ENCODE results near the gene CYFIP1. TPM values are rescaled to one million over a fixed set of nuclear protein-coding genes. Genes with fewer than 3 reads are reported as not detected.

The CYFIP1 gene
- total and polyA plus RNA-seq, 4 donors = 27.0 to 136 (median 86.7) TPM

DNA sequence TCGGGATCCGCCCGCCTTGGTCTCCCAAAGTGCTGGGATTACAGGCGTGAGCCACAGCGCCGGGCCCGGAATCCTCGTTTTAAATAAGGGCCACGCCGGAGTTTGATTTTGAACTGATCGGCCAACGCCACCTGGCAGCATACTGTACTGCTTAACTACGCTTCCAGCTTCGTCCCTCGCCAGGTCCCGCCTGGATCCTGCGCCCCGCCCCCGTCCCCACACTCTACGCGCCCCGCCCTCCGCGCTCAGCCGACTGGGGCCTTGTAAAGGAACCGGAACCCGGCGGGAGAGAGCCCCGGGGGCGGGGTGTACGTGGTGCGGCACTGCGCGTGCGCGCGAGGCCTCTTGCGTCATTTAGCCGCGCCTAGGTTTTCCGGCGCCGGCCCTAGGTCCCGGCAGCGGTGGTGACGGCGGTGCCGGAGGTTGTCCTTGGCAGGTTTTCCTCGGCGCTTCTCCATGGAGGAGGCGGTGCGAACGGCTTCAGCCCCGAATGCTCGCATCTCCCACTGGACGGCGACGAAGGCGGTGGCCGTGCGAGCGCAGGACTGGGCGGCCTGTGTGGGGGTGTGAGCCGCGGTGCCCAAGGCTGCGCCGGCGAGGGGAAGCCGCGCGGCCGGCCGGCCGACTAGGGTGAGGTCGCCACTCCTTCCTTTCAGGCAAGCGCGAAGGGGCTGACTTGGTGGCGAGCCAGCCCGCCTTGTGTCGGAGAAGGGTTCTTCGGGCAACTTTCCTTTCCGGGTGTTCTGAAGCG, 141.7 kb downstream of the CYFIP1 start, which contains the start of gene NIPA2:
Gene NIPA2 (plus strand): TSS at position 375 of the 751 bp plus-strand sequence. CDS start 13,066 bp downstream, outside the sequence.
- peak within 1 kb of the TSS; percentile 92 to 93 for H3K9ac ChIP-seq (ENCODE audit: insufficient read depth in 1 of 2, low read length in 2 of 2)

DNA sequence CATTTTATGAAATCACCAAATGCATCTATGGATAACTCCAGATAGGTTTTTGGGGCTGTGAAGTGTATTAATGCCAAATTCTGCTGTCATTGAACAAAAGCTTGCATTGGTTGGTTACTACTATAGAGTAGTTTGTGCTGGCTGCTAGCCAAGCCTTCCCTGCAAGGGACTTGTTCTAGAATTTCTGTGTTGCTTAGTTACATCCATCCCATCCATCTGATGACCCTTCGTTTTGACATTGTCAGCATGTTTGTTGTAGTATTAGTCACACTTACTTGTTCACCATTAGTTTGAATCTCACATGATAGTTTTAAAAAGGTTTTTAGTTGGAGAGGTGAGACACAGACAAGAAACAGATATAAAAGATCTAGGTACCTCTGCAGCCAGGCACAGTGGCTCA, 148.7 kb downstream of the CYFIP1 start:
- no peak overlapping the region for H3K9ac ChIP-seq (ENCODE audit: insufficient read depth in 1 of 2, low read length in 2 of 2)
- TF ChIP-seq, protein P1, sequence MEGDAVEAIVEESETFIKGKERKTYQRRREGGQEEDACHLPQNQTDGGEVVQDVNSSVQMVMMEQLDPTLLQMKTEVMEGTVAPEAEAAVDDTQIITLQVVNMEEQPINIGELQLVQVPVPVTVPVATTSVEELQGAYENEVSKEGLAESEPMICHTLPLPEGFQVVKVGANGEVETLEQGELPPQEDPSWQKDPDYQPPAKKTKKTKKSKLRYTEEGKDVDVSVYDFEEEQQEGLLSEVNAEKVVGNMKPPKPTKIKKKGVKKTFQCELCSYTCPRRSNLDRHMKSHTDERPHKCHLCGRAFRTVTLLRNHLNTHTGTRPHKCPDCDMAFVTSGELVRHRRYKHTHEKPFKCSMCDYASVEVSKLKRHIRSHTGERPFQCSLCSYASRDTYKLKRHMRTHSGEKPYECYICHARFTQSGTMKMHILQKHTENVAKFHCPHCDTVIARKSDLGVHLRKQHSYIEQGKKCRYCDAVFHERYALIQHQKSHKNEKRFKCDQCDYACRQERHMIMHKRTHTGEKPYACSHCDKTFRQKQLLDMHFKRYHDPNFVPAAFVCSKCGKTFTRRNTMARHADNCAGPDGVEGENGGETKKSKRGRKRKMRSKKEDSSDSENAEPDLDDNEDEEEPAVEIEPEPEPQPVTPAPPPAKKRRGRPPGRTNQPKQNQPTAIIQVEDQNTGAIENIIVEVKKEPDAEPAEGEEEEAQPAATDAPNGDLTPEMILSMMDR (IDR thresholded peaks at IDR 0.05; ENCODE audit: control extremely low read depth, extremely low read depth) = no peak
- ATAC-seq (ENCODE audit: insufficient read depth, low FRiP score) (no peak), DNase-seq (peak in 1 of 3 donors; percentile 17)
- H3K27ac ChIP-seq (ENCODE audit: low read depth in 1 of 2, low read length in 1 of 2) = no peak overlapping the region
- H3K4me3 ChIP-seq = no peak overlapping the region
- H3K36me3 ChIP-seq (ENCODE audit: control insufficient read depth in 4 of 4, insufficient read depth in 4 of 4, low read length in 4 of 4) = peaks cover 0 to 6% (median under 1%) of the 10 kb centered on the region in 4 donors
- 54 to 82% methylated on average over 1 of the region's 1 CpG for WGBS, 2 donors
- H3K9me3 ChIP-seq (ENCODE audit: control insufficient read depth in 4 of 4, insufficient read depth in 3 of 4, low read length in 3 of 4) = no peaks in the 10 kb centered on the region
- no peaks in the 10 kb centered on the region for H3K4me1 ChIP-seq (ENCODE audit: control insufficient read depth in 5 of 5, insufficient read depth in 5 of 5, low read length in 5 of 5)
- H3K27me3 ChIP-seq (ENCODE audit: control insufficient read depth in 3 of 3, insufficient read depth in 3 of 3, low read length in 2 of 3) = no peaks in the 10 kb centered on the region

More for the DNA sequence above, 141.7 kb downstream of the CYFIP1 start, which contains the start of gene NIPA2:
- DNase-seq (peak; percentile 99), ATAC-seq (ENCODE audit: insufficient read depth, low FRiP score) (peak; percentile 99)
- TF ChIP-seq, protein P1 (IDR thresholded peaks at IDR 0.05; ENCODE audit: control extremely low read depth, extremely low read depth) = no peak
- Histone ChIP-seq H3K27ac (ENCODE audit: low read depth in 1 of 2, low read length in 1 of 2) (peak within 1 kb of the TSS; percentile 97 to 100), H3K36me3 (ENCODE audit: control insufficient read depth in 4 of 4, insufficient read depth in 4 of 4, low read length in 4 of 4) (peaks cover 0 to 3% (median 0%) of the 10 kb centered on the region in 4 donors), H3K9me3 (ENCODE audit: control insufficient read depth in 4 of 4, insufficient read depth in 3 of 4, low read length in 3 of 4) (no peaks in the 10 kb centered on the region), H3K4me3 (peak within 1 kb of the TSS; percentile 97), H3K4me1 (ENCODE audit: control insufficient read depth in 5 of 5, insufficient read depth in 5 of 5, low read length in 5 of 5) (peaks cover 0 to 17% (median 5%) of the 10 kb centered on the region in 5 donors), H3K27me3 (ENCODE audit: control insufficient read depth in 3 of 3, insufficient read depth in 3 of 3, low read length in 2 of 3) (no peaks in the 10 kb centered on the region)
- 0% methylated on average over 79 to 83 of the region's 83 CpGs for WGBS, 2 donors

DNA sequence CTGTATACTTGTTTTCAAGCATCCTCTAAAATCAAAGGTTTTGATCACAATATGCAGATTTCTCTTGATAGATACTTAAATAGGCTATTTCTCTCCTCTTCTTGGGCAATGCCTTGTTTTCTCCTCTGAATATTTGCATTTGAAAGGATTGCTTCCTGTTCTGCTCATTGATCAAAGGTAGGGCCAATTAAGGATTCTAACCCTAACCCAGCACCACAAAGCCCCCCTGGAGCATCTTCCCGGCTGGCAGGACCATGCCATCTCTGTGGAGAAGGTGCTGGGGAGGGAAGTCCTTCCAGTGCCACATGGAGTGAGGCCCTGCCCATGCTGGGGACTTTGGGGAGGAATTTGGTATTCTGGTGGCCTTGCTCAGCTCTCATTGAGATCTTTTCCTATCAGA, 153.0 kb downstream of the CYFIP1 start:
- Histone ChIP-seq H3K27me3 (ENCODE audit: control insufficient read depth in 3 of 3, insufficient read depth in 3 of 3, low read length in 2 of 3) (no peaks in the 10 kb centered on the region), H3K4me1 (ENCODE audit: control insufficient read depth in 5 of 5, insufficient read depth in 5 of 5, low read length in 5 of 5) (no peaks in the 10 kb centered on the region), H3K4me3 (no peak overlapping the region), H3K36me3 (ENCODE audit: control insufficient read depth in 4 of 4, insufficient read depth in 4 of 4, low read length in 4 of 4) (peaks cover 0 to 15% (median 6%) of the 10 kb centered on the region in 4 donors), H3K9ac (ENCODE audit: insufficient read depth in 1 of 2, low read length in 2 of 2) (no peak overlapping the region), H3K27ac (ENCODE audit: low read depth in 1 of 2, low read length in 1 of 2) (no peak overlapping the region), H3K9me3 (ENCODE audit: control insufficient read depth in 4 of 4, insufficient read depth in 3 of 4, low read length in 3 of 4) (peaks cover 0 to 2% (median 0%) of the 10 kb centered on the region in 4 donors)
- ATAC-seq (ENCODE audit: insufficient read depth, low FRiP score) = no peak
- no peak for DNase-seq
- 73 to 84% methylated on average over 1 of the region's 1 CpG for WGBS, 2 donors
- TF ChIP-seq, protein P1 (IDR thresholded peaks at IDR 0.05; ENCODE audit: control extremely low read depth, extremely low read depth) = no peak
